Parathyroid adenoma (tissue), 2 donors: ENCODE results near the gene PHKG1.
"Not testable (repeated sequence)": the region's sequence is repeated elsewhere in the genome, so short reads cannot be mapped to it uniquely, and the experiment has no call there.

Experiments
- H2AFZ ChIP-seq: fragments of 300-600 bp; sonication (generic); one replicate; pipeline ENCODE4 v1.7.0; 2017; ENCODE audit warnings: antibody characterized with exemption, mild to moderate bottlenecking
- H3K27ac ChIP-seq: fragments of 300-600 bp; sonication (generic); one replicate; pipeline ENCODE4 v1.7.0; 2017
- H3K27me3 ChIP-seq: fragments of 300-600 bp; sonication (generic); one replicate; pipeline ENCODE4 v1.7.0; 2017; ENCODE audit warnings: low read length; ENCODE audit not compliant: control insufficient read depth, insufficient read depth
- H3K36me3 ChIP-seq: fragments of 300-600 bp; sonication (generic); one replicate; pipeline ENCODE4 v1.7.0; 2017; ENCODE audit warnings: low read length; ENCODE audit not compliant: control insufficient read depth, insufficient read depth
- H3K4me1 ChIP-seq: fragments of 300-600 bp; sonication (generic); one replicate; pipeline ENCODE4 v1.7.0; 2017; ENCODE audit warnings: control low read depth
- H3K4me2 ChIP-seq: fragments of 300-600 bp; sonication (generic); one replicate; pipeline ENCODE4 v1.7.0; 2017; ENCODE audit warnings: low read length
- H3K4me3 ChIP-seq: fragments of 300-600 bp; sonication (generic); one replicate; pipeline ENCODE4 v1.7.0; 2017; ENCODE audit warnings: low read depth, low read length
- H3K79me2 ChIP-seq: fragments of 300-600 bp; sonication (generic); one replicate; pipeline ENCODE4 v1.7.0; 2017; ENCODE audit warnings: control low read depth
- H3K9ac ChIP-seq: fragments of 300-600 bp; sonication (generic); one replicate; pipeline ENCODE4 v1.7.0; 2017; ENCODE audit warnings: mild to moderate bottlenecking
- H3K9me3 ChIP-seq: fragments of 300-600 bp; sonication (generic); one replicate; pipeline ENCODE4 v1.7.0; 2017; ENCODE audit warnings: low read length; ENCODE audit not compliant: control insufficient read depth
- CTCF ChIP-seq: fragments of 300-600 bp; sonication (generic); IDR thresholded peaks from one replicate; pipeline ENCODE4 v1.7.0; 2017; ENCODE audit warnings: antibody characterized with exemption, mild to moderate bottlenecking
- donor health status: primary hyperparathyroidism.

The PHKG1 gene

GRCh38 chr7:56033671-56034432 is 58.9 kb downstream of the PHKG1 start:
- Histone ChIP-seq H2AFZ (peak overlapping the region; percentile 52), H3K36me3 (no peaks in the 10 kb centered on the region), H3K79me2 (no peaks in the 10 kb centered on the region), H3K27me3 (no peaks in the 10 kb centered on the region), H3K4me1 (no peaks in the 10 kb centered on the region), H3K9me3 (no peaks in the 10 kb centered on the region), H3K4me2 (peak overlapping the region; percentile 62), H3K9ac (no peak overlapping the region), H3K27ac (no peak overlapping the region), H3K4me3 (peak overlapping the region; percentile 52)
- no peak for TF ChIP-seq CTCF

GRCh38 chr7:56032578-56032977 is 60.2 kb downstream of the PHKG1 start:
- not testable (repeated sequence) for H3K27me3 ChIP-seq, H3K4me3 ChIP-seq, H3K4me2 ChIP-seq, H2AFZ ChIP-seq, H3K79me2 ChIP-seq, H3K4me1 ChIP-seq, H3K9ac ChIP-seq, H3K27ac ChIP-seq, H3K36me3 ChIP-seq, H3K9me3 ChIP-seq

GRCh38 chr7:56031556-56031955 is 61.2 kb downstream of the PHKG1 start:
- H3K27ac ChIP-seq, H3K4me2 ChIP-seq, H3K79me2 ChIP-seq: not testable (repeated sequence)

GRCh38 chr7:56030340-56030739 is 62.4 kb downstream of the PHKG1 start:
- no peak overlapping the region for H3K9ac ChIP-seq
- H3K36me3 ChIP-seq, result no peaks in the 10 kb centered on the region
- H3K27ac ChIP-seq, result no peak overlapping the region
- no peak overlapping the region for H3K4me2 ChIP-seq
- no peaks in the 10 kb centered on the region for H3K27me3 ChIP-seq
- no peak for TF ChIP-seq CTCF
- H3K4me3 ChIP-seq, result no peak overlapping the region
- no peaks in the 10 kb centered on the region for H3K4me1 ChIP-seq
- no peaks in the 10 kb centered on the region for H3K9me3 ChIP-seq
- no peaks in the 10 kb centered on the region for H3K79me2 ChIP-seq
- no peak overlapping the region for H2AFZ ChIP-seq

More at GRCh38 chr7:56031556-56031955, 61.2 kb downstream of the PHKG1 start:
- not testable (repeated sequence) for H3K9me3 ChIP-seq, H3K27me3 ChIP-seq, H3K4me1 ChIP-seq, H3K9ac ChIP-seq, H3K36me3 ChIP-seq, H3K4me3 ChIP-seq, H2AFZ ChIP-seq
